SU-DHL-6 (cell line): ENCODE data around the gene PTPRN2.
"Not testable (repeated sequence)": the region's sequence is repeated elsewhere in the genome, so short reads cannot be mapped to it uniquely, and the experiment has no call there.

Experiments
- EZH2phosphoT487 ChIP-seq: fragments of 200-600 bp; sonication (generic), shearing (Covaris generic); conservative IDR thresholded peaks from 2 replicates; pipeline ENCODE4 v1.6.1; 2018; ENCODE audit warnings: mild to moderate bottlenecking, antibody characterized with exemption, low read length, moderate library complexity, mixed read lengths
- TF ChIP-seq, protein P1 (sequence below): fragments of 200-600 bp; sonication (generic); IDR thresholded peaks from one replicate; pipeline ENCODE4 v1.5.1; 2017; ENCODE audit warnings: antibody characterized with exemption, mild to moderate bottlenecking, low read length, moderate library complexity; ENCODE audit not compliant: insufficient read depth, poor library complexity, severe bottlenecking

DNA sequence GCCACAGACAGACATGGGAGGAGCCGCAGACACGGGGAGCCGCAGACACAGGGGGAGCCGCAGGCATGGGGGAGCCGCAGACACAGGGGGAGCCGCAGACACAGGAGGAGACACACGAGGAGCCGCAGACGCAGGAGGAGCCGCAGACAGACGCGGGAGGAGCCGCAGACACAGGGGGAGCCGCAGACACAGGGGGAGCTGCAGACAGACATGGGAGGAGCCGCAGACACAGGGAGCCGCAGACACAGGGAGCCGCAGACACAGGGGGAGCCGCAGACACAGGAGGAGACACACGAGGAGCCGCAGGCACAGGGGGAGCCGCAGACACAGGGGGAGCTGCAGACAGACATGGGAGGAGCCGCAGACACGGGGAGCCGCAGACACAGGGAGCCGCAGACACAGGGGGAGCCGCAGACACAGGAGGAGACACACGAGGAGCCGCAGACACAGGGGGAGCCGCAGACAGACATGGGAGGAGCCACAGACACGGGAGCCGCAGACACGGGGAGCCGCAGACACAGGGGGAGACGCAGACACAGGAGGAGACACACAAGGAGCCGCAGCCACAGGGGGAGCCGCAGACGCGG is 313.8 kb downstream of the PTPRN2 start:
- TF ChIP-seq EZH2phosphoT487 = not testable (repeated sequence)
- TF ChIP-seq, protein P1, sequence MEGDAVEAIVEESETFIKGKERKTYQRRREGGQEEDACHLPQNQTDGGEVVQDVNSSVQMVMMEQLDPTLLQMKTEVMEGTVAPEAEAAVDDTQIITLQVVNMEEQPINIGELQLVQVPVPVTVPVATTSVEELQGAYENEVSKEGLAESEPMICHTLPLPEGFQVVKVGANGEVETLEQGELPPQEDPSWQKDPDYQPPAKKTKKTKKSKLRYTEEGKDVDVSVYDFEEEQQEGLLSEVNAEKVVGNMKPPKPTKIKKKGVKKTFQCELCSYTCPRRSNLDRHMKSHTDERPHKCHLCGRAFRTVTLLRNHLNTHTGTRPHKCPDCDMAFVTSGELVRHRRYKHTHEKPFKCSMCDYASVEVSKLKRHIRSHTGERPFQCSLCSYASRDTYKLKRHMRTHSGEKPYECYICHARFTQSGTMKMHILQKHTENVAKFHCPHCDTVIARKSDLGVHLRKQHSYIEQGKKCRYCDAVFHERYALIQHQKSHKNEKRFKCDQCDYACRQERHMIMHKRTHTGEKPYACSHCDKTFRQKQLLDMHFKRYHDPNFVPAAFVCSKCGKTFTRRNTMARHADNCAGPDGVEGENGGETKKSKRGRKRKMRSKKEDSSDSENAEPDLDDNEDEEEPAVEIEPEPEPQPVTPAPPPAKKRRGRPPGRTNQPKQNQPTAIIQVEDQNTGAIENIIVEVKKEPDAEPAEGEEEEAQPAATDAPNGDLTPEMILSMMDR = not testable (repeated sequence)
